ENCODE data around the gene UNC5B.

Gene UNC5B

DNA sequence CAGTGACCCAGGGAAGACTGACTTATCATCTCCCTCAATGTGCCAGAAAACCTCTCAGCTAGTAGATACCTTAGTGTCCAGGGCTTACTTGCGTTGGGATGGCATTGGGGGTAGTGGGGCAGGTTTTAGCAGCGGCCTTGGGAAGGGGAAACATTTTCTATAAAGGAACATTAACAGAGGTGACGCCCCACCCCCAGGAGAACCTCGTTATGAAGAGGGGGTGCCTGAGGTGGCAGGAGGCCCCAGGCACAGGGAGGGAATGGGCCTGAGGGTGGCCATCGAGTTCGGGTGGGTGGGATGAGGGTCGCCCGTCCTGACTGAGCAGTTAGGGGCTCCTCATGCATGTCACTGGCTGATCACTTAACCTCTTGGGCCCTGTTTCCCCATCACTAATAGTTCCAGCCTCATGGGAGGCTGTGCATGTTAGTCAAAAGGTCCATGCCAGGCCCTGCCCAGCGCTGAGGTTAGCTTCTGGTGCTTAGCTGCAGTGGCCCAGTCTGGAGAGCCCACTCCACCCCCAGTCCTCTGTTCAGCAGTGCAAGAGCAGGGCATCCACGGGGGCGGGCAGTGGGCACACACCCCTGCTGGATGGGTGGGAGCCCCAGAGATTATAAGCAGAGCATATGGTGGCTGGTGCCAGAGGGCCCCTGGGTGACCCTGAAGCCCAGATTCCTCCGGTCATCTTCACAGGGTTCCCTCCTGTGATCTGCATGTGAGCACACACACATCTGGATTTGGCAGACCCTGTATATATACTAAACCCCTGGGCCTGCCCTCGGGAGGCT is 27.0 kb downstream of the UNC5B start:
- no peak for TF ChIP-seq CTCF (IDR thresholded peaks at IDR 0.05; ENCODE audit: low read depth, low read length, missing control alignments)
- no peak overlapping the region for H3K4me3 ChIP-seq (ENCODE audit: low read depth, low read length)
- DNase-seq (ENCODE audit: low read depth), result no peak

GRCh38 chr10:71239946-71240795 is 27.8 kb downstream of the UNC5B start:
- no peak for DNase-seq (ENCODE audit: low read depth)
- H3K4me3 ChIP-seq (ENCODE audit: low read depth, low read length), result no peak overlapping the region
- no peak for TF ChIP-seq CTCF (IDR thresholded peaks at IDR 0.05; ENCODE audit: low read depth, low read length, missing control alignments)

GRCh38 chr10:71241114-71241829 is 28.9 kb downstream of the UNC5B start:
- no peak for DNase-seq (ENCODE audit: low read depth)
- H3K4me3 ChIP-seq (ENCODE audit: low read depth, low read length), result no peak overlapping the region
- no peak for TF ChIP-seq CTCF (IDR thresholded peaks at IDR 0.05; ENCODE audit: low read depth, low read length, missing control alignments)

GRCh38 chr10:71241830-71242621 is 29.7 kb downstream of the UNC5B start:
- no peak overlapping the region for H3K4me3 ChIP-seq (ENCODE audit: low read depth, low read length)
- DNase-seq (ENCODE audit: low read depth), result no peak
- no peak for TF ChIP-seq CTCF (IDR thresholded peaks at IDR 0.05; ENCODE audit: low read depth, low read length, missing control alignments)

DNA sequence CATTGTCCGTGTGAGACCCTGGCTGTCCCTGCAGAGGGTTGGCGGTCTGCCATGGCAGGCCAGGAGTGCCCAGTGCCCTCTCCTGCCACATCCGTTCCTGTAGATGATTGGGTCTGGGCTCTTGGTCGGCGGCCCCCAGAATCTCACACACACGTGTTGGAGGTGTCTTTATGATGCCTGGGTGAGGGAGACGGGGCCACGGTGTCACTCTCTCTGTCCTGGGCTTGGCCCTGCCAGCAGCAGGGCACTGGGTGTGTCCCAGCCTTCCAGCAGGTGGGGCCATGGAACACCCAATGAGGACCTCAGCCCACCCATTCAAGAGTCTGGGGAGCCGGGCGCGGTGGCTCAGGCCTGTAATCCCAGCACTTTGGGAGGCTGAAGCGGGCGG is 30.2 kb downstream of the UNC5B start:
- DNase-seq (ENCODE audit: low read depth), result no peak
- TF ChIP-seq CTCF (IDR thresholded peaks at IDR 0.05; ENCODE audit: low read depth, low read length, missing control alignments), result no peak
- no peak overlapping the region for H3K4me3 ChIP-seq (ENCODE audit: low read depth, low read length)

DNA sequence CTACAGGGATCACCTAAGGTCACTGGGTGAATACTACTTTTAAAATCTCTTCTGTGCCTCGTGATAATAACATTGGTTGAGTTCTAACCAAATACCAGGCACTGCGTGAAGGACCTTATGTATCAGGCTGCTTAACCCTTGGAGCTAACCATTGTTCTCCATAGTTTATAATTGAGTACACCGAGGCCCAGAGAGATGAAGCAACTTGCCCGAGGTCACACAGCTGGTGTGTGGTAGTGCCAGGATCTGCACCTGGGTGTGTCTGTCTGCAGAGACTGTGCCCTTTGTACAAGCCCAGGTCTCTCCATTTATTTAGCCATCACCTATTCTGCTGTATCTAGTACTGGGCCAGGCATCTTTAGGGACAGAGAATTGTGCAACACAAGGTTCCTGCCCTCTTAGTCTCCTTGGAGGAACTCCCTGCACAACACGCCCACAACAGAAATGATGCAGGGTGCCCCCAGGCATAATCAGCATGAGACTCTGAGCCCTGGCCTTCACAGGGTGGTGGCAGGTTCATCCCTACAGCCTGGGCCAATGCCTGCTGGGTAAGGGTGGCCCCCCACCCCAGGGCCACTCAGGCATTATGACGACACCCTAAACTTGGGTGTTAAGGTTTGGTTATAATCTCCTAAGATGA is 31.5 kb downstream of the UNC5B start:
- DNase-seq (ENCODE audit: low read depth), result no peak
- TF ChIP-seq CTCF (IDR thresholded peaks at IDR 0.05; ENCODE audit: low read depth, low read length, missing control alignments), result no peak

More for the DNA sequence above, 31.5 kb downstream of the UNC5B start:
- no peak overlapping the region for H3K4me3 ChIP-seq (ENCODE audit: low read depth, low read length)
